Measurements from ENCODE around the gene XRCC4.

DNA sequence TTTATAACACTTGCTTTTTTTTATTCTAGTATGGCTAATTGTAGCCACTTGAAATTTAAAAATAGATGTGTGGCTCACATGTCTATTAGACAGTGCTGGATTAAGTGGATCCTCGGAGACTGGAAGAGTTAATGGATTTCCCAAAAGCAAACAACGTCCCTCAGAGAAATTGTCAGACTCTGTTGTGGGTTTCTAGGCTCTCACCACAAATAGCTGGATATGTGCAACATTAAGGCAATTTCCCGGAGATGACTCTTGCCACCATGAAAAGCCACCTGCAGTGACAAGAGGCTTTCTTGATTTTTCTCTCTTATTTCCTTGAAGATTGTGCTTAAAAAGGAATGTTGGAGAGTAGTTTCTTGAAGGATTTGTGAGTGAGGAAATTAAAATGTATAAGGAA is 43.3 kb upstream of the XRCC4 start:
- TF ChIP-seq POLR2A (IDR thresholded peaks at IDR 0.05; ENCODE audit: low read depth, low read length) (no peak), TAF1 (IDR thresholded peaks at IDR 0.05; ENCODE audit: low read depth, low read length) (no peak), POLR2AphosphoS5 (IDR thresholded peaks at IDR 0.05; ENCODE audit: low read depth, low read length) (no peak)

All from GM12891 (cell line).